EL (cell line): Measurements from ENCODE around the gene CRYGC.

Experiments
- DNase-seq: peaks from one replicate; pipeline ENCODE4 v3.0.0-alpha.2; 2016

Gene CRYGC

DNA sequence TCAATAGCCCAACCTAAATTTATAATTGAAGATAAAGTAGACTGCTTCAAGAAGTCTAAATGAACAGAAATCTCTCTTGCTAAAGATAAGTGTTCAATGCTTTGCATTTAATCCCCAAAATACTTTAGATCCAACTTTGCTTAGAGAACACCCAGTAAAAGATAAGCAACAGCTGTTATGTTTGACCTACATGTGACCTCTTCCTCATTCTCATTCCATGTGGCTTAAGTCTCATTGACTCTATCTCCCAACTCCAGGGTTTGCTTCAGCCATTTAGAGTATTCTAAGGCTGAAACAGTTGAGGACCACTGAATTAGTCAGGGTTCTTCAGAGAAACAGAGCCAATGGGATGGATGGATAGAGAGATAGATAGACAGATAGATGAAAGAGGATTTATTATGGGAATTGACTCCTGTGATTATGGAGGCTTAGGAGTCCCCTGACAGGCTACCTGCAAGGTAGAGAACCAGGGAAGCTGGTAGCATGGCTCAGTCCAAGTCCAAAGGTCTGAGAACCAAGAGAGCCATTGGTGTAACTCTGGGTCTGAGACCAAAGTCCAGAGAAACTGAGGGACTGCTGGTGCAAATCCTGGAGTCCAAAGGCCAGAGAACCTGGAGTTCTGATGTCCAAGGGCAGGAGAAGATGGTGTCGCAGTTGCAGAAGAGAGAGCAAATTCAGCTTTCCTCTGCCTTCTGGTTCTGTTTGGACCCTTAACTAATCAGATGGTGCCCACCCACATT is 37.4 kb downstream of the CRYGC start:
- no peak for DNase-seq

DNA sequence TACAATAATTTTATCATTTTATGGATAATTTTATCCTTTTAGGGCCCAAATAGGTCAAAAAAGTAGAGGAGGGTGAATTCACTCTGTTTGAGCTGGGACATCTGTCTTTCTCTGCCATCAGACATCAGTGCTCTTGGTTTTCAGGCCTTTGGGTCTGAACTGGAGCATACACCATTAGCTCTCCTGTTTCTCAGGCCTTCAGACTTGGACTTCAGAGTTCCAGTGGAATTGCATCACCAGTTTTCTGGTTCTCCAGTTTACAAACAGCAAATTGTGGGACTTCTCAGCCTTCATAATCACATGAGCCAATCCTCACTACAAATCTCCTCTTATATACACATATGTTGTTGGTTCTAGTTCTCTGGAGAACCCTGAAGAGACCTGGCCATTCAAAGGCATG is 39.2 kb downstream of the CRYGC start:
- no peak for DNase-seq

DNA sequence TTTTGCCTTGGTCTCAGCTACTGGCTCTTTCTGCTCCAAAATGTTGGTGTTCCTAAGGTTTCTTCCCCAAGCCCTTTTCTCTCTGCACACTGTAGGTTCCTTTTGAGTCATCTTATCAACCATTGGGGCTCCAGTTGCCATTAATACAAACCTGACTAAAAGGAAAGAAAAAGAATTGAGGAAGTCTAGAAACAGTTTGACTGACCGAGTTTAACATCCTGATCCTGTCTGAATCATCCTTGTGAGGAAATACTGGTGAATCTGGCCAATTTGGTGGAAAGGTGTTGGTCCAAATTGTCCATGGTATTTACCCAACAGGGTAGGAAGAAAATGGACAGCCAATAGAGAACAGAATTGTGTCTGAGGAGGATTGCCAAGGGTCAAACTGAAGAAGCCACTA is 43.6 kb downstream of the CRYGC start:
- no peak for DNase-seq

DNA sequence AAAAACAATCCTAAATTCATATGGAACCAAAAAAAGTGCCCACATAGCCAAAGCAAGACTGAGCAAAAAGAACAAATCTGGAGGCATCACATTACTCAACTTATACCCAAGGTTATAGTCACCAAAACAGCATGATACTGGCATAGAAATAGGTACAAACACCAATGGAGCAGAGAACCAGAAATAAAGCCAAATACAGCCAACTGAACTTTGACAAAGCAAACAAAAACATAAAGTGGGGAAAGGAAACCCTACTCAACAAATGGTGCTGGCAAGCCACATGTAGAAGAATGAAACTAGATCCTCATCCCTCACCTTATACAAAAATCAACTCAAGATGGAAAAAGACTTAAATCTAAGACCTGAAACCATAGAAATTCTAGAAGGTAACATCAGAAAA is 45.8 kb downstream of the CRYGC start:
- no peak for DNase-seq
